ENCODE measurements around the gene PSMD10. TPM values are rescaled to one million over a fixed set of nuclear protein-coding genes. Genes with fewer than 3 reads are reported as not detected.

The PSMD10 gene
- total RNA-seq, 1 donor from 2014 or later = 48.3 TPM

DNA sequence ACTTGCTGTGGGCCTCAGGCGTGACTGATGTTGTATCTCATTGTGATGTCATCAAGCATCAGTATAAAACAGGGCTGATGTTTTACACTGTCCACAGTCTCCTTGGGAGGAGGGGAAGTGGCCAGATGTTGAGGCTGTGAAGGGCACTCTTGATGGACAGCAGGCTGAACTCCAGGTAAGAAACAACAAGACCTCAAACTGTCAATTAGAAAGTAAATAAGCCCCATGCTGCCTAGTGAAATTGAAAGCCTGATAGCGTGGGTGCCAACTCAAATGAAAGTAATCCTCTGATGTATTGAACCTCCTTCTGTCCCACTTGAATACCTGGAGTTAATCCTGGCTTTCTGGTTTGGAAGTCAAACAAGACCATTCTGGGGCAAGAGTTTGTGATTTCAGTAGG is 26.7 kb downstream of the PSMD10 start:
- intact Hi-C loops (cut with micrococcal nuclease) = no loop called here
- Mint-ChIP-seq H3K4me1 (ENCODE audit: low read depth) (no peaks in the 10 kb centered on the region), H3K36me3 (ENCODE audit: low read depth) (no peaks in the 10 kb centered on the region), H3K4me3 (ENCODE audit: low read depth) (no peak overlapping the region), H3K27me3 (ENCODE audit: low read depth) (peaks cover 13% of the 10 kb centered on the region), H3K9me3 (no peaks in the 10 kb centered on the region), H3K27ac (no peak overlapping the region)
- DNase-seq (ENCODE audit: low spot score) = no peak

DNA sequence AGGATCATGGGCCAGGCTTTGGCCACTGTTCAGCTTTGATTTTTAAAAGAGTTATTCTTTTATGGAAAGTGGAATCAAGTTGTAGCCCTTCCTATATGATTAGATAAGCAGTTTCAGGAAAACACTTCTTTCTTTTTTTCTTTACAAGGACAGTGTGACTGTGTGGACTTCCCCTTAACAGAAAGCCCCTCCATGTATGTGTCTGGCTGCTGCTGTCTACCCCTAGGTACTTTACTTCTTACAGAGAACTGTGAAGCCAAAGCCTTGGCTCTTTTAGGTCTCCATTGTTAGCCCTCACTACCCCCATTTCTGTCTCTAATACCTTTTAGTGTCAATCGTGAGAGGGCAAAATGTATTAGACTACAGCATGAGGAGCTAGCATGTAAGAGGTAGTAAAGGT is 27.3 kb downstream of the PSMD10 start:
- Mint-ChIP-seq H3K27ac (no peak overlapping the region), H3K36me3 (ENCODE audit: low read depth) (no peaks in the 10 kb centered on the region), H3K27me3 (ENCODE audit: low read depth) (peaks cover 10% of the 10 kb centered on the region), H3K4me3 (ENCODE audit: low read depth) (no peak overlapping the region), H3K9me3 (no peaks in the 10 kb centered on the region), H3K4me1 (ENCODE audit: low read depth) (no peaks in the 10 kb centered on the region)
- intact Hi-C loops (cut with micrococcal nuclease) = no loop called here
- no peak for DNase-seq (ENCODE audit: low spot score)

GRCh38 chrX:108059801-108060200 is 31.5 kb downstream of the PSMD10 start:
- Mint-ChIP-seq H3K4me1 (ENCODE audit: low read depth) (no peaks in the 10 kb centered on the region), H3K27me3 (ENCODE audit: low read depth) (peaks cover 13% of the 10 kb centered on the region), H3K9me3 (no peaks in the 10 kb centered on the region), H3K36me3 (ENCODE audit: low read depth) (no peaks in the 10 kb centered on the region), H3K27ac (no peak overlapping the region), H3K4me3 (ENCODE audit: low read depth) (no peak overlapping the region)
- intact Hi-C loops (cut with micrococcal nuclease) = no loop called here
- DNase-seq (ENCODE audit: low spot score) = no peak

DNA sequence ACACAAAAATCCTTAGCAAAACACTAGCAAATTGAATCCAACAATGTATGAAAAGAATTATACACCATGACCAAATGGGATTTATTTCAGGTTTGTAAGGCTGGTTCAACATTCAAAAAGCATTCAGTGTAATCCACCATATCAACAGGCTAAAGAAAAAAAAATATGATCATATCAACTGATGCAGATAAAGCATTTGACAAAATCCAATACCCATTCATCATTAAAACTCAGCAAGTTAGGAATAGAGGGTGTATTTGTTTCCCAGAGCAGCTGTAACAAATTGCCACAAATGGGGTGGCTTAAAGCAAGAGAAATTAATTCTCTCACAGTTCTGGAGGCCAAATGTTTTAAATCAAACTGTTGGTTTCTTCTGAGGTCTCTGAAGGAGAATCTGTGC is 35.8 kb downstream of the PSMD10 start:
- peaks cover 27% of the 10 kb centered on the region for H3K27me3 Mint-ChIP-seq (ENCODE audit: low read depth)
- DNase-seq (ENCODE audit: low spot score) = no peak
- intact Hi-C loops (cut with micrococcal nuclease) = no loop called here
- no peaks in the 10 kb centered on the region for H3K36me3 Mint-ChIP-seq (ENCODE audit: low read depth)
- no peak overlapping the region for H3K27ac Mint-ChIP-seq
- H3K4me3 Mint-ChIP-seq (ENCODE audit: low read depth) = no peak overlapping the region
- no peaks in the 10 kb centered on the region for H3K9me3 Mint-ChIP-seq
- H3K4me1 Mint-ChIP-seq (ENCODE audit: low read depth) = no peaks in the 10 kb centered on the region

- H3K4me3 Mint-ChIP-seq (ENCODE audit: low read depth) = no peak overlapping the region
- DNase-seq (ENCODE audit: low spot score) = no peak
- intact Hi-C loops (cut with micrococcal nuclease) = no loop called here
- H3K36me3 Mint-ChIP-seq (ENCODE audit: low read depth) = no peaks in the 10 kb centered on the region
- no peak overlapping the region for H3K27ac Mint-ChIP-seq
- no peaks in the 10 kb centered on the region for H3K9me3 Mint-ChIP-seq
- no peaks in the 10 kb centered on the region for H3K4me1 Mint-ChIP-seq (ENCODE audit: low read depth)
- H3K27me3 Mint-ChIP-seq (ENCODE audit: low read depth) = peaks cover 29% of the 10 kb centered on the region
Observed at GRCh38 chrX:108053218-108053617, 38.1 kb downstream of the PSMD10 start.

GRCh38 chrX:108049649-108050048 is 41.7 kb downstream of the PSMD10 start:
- Mint-ChIP-seq H3K27ac (no peak overlapping the region), H3K4me3 (ENCODE audit: low read depth) (no peak overlapping the region), H3K4me1 (ENCODE audit: low read depth) (no peaks in the 10 kb centered on the region), H3K9me3 (no peaks in the 10 kb centered on the region), H3K36me3 (ENCODE audit: low read depth) (no peaks in the 10 kb centered on the region), H3K27me3 (ENCODE audit: low read depth) (peaks cover 18% of the 10 kb centered on the region)
- no peak for DNase-seq (ENCODE audit: low spot score)
- intact Hi-C loops (cut with micrococcal nuclease) = no loop called here

- no peaks in the 10 kb centered on the region for H3K36me3 Mint-ChIP-seq (ENCODE audit: low read depth)
- no peaks in the 10 kb centered on the region for H3K4me1 Mint-ChIP-seq (ENCODE audit: low read depth)
- no peaks in the 10 kb centered on the region for H3K9me3 Mint-ChIP-seq
- intact Hi-C loops (cut with micrococcal nuclease) = no loop called here
- no peak within 1 kb of the TSS for H3K4me3 Mint-ChIP-seq (ENCODE audit: low read depth)
- no peak within 1 kb of the TSS for H3K27ac Mint-ChIP-seq
- H3K27me3 Mint-ChIP-seq (ENCODE audit: low read depth) = peaks cover 5% of the 10 kb centered on the region
- DNase-seq (ENCODE audit: low spot score) = no peak
Observed at GRCh38 chrX:108044554-108045256, 46.6 kb downstream of the PSMD10 start, which contains the start of gene VSIG1. Gene VSIG1 (plus strand): TSS chrX:108045065. CDS start chrX:108045131, 66 bp downstream.

DNA sequence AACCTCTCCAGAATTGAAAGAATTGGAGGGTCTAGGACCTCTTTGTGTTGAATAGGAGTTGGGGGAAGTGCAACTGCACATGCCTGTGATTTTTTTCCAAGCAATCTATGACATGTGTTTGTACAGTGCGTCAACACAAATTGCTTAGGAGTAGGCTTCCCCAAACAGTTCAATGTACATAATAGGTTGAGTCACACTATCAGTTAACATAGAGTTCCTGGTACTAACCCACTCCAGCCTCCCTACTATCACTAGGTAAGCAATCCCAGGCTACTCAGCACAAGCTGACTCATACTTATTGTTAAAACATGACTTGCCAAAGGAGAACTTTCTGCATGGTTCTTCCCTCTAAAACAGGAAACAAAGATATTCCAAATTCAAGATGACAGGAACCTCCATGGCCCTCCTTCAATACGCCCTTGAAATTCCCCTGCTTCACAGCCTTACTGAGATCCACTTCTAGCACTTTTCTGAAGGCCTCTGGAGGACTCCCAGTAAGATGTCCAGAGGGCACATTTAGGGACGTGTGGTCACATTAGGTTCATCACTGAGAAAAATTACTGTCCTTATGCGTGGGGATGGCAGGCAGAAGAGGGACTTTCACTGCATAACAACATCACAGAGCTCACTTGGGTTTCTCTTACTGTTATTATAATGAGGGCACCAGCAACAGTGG is 54.9 kb downstream of the PSMD10 start:
- Mint-ChIP-seq H3K36me3 (ENCODE audit: low read depth) (no peaks in the 10 kb centered on the region), H3K27ac (no peak overlapping the region), H3K27me3 (ENCODE audit: low read depth) (no peaks in the 10 kb centered on the region), H3K9me3 (no peaks in the 10 kb centered on the region), H3K4me3 (ENCODE audit: low read depth) (no peak overlapping the region), H3K4me1 (ENCODE audit: low read depth) (no peaks in the 10 kb centered on the region)
- intact Hi-C loops (cut with micrococcal nuclease) = no loop called here
- no peak for DNase-seq (ENCODE audit: low spot score)

GRCh38 chrX:108034725-108035124 is 56.6 kb downstream of the PSMD10 start:
- Mint-ChIP-seq H3K27ac (no peak overlapping the region), H3K4me3 (ENCODE audit: low read depth) (no peak overlapping the region), H3K27me3 (ENCODE audit: low read depth) (peaks cover under 1% of the 10 kb centered on the region), H3K9me3 (no peaks in the 10 kb centered on the region), H3K4me1 (ENCODE audit: low read depth) (no peaks in the 10 kb centered on the region), H3K36me3 (ENCODE audit: low read depth) (no peaks in the 10 kb centered on the region)
- intact Hi-C loops (cut with micrococcal nuclease) = no loop called here
- no peak for DNase-seq (ENCODE audit: low spot score)

Other genes with a start within 250 kb of the PSMD10 start
- gene TEX13B, start 109.2 kb downstream of the PSMD10 start, total RNA-seq = not detected in 2 replicates
- 0.34 TPM in 1 of 2 replicates, not detected in the other for gene VSIG1, start 46.5 kb downstream of the PSMD10 start, total RNA-seq
- gene ATG4A, start 236 bp upstream of the PSMD10 start, total RNA-seq = 8.0 and 9.4 TPM in 2 replicates